HEK293 (cell line): ENCODE measurements around the gene LGALS13.

Source experiments
- CTCF ChIA-PET: fragments of 350-600 bp; formaldehyde crosslinking; extraction: SDS; loops from one replicate; lab custom pipeline; 2021; ENCODE audit warnings: antibody characterized with exemption; lab: Yijun Ruan, JAX
- POLR2A ChIA-PET: fragments of 300-600 bp; formaldehyde crosslinking; extraction: SDS; loops from one replicate; lab custom pipeline; 2020; ENCODE audit warnings: antibody characterized with exemption, inconsistent platforms; lab: Yijun Ruan, JAX
- H3K27ac ChIP-seq: fragments of 200-500 bp; sonication (Bioruptor generic); 2 replicates; pipeline ENCODE4 v1.5.1; 2014; ENCODE audit warnings: low read depth, low read length, control low read depth, inconsistent platforms; ENCODE audit errors: extremely low read depth
- H3K36me3 ChIP-seq, 2 experiments: fragments of 200-500 bp in 1 of 2; sonication (Bioruptor generic) in 1 of 2; 1 replicate in 1 of 2; 2 replicates in 1 of 2; pipeline ENCODE4 v1.5.1; 2014 to 2017; ENCODE audit warnings: inconsistent platforms in 2 of 2, low read length in 2 of 2; ENCODE audit not compliant: control insufficient read depth in 2 of 2, insufficient read depth in 1 of 2
- H3K4me1 ChIP-seq: fragments of 200-500 bp; sonication (Bioruptor generic); 2 replicates; pipeline ENCODE4 v1.5.1; 2014; ENCODE audit warnings: mild to moderate bottlenecking, low read length, inconsistent platforms; ENCODE audit not compliant: control insufficient read depth, insufficient read depth
- H3K4me3 ChIP-seq: 2 replicates; pipeline ENCODE4 v1.5.1; 2011; ENCODE audit warnings: low read depth, mild to moderate bottlenecking, control low read depth, low read length, moderate library complexity
- H3K9me3 ChIP-seq: fragments of 200-500 bp; sonication (Bioruptor generic); 2 replicates; pipeline ENCODE4 v1.5.1; 2014; ENCODE audit warnings: low read depth, low read length, inconsistent platforms; ENCODE audit not compliant: control insufficient read depth, insufficient read depth
- GFI1B ChIP-seq: fragments of 450-650 bp; formaldehyde crosslinking; IDR thresholded peaks from 2 replicates; pipeline ENCODE4 v1.5.1; 2016; ENCODE audit warnings: missing biosample characterization, missing genetic modification characterization
- KLF7 ChIP-seq: fragments of 450-650 bp; formaldehyde crosslinking; IDR thresholded peaks from 2 replicates; pipeline ENCODE4 v1.5.1; 2016; ENCODE audit warnings: missing biosample characterization, missing genetic modification characterization, borderline replicate concordance
- MYNN ChIP-seq: fragments of 450-650 bp; formaldehyde crosslinking; IDR thresholded peaks from 2 replicates; pipeline ENCODE4 v1.5.1; 2016; ENCODE audit warnings: missing biosample characterization, missing genetic modification characterization, borderline replicate concordance
- PRDM1 ChIP-seq: fragments of 450-650 bp; formaldehyde crosslinking; IDR thresholded peaks from 2 replicates; pipeline ENCODE4; 2016; ENCODE audit warnings: missing biosample characterization, missing genetic modification characterization
- RBAK ChIP-seq: fragments of 450-650 bp; formaldehyde crosslinking; IDR thresholded peaks from 2 replicates; pipeline ENCODE4 v1.5.1; 2016; ENCODE audit warnings: missing biosample characterization, missing genetic modification characterization
- REPIN1 ChIP-seq: fragments of 450-650 bp; formaldehyde crosslinking; IDR thresholded peaks from 2 replicates; pipeline ENCODE4 v1.5.1; 2017; ENCODE audit warnings: missing biosample characterization, missing genetic modification characterization, low read depth
- SALL2 ChIP-seq: fragments of 450-650 bp; formaldehyde crosslinking; IDR thresholded peaks from 2 replicates; pipeline ENCODE4 v1.5.0; 2017; ENCODE audit warnings: missing biosample characterization, mild to moderate bottlenecking, missing genetic modification characterization, borderline replicate concordance
- TCF7L2 ChIP-seq: IDR thresholded peaks from 2 replicates; pipeline ENCODE4 v1.6.1; 2011; ENCODE audit warnings: low read depth, mild to moderate bottlenecking, inconsistent platforms, low read length, moderate library complexity, borderline replicate concordance
- ZBTB17 ChIP-seq: fragments of 450-650 bp; formaldehyde crosslinking; IDR thresholded peaks from 2 replicates; pipeline ENCODE4 v1.5.1; 2016; ENCODE audit warnings: missing biosample characterization, missing genetic modification characterization
- ZFHX2 ChIP-seq: fragments of 450-650 bp; formaldehyde crosslinking; conservative IDR thresholded peaks from 2 replicates; pipeline ENCODE4 v1.5.1; 2016; ENCODE audit warnings: missing biosample characterization, missing genetic modification characterization
- ZIC2 ChIP-seq: fragments of 450-650 bp; formaldehyde crosslinking; IDR thresholded peaks from 2 replicates; pipeline ENCODE4 v1.5.1; 2016; ENCODE audit warnings: missing biosample characterization, missing genetic modification characterization
- ZNF10 ChIP-seq: fragments of 450-650 bp; formaldehyde crosslinking; IDR thresholded peaks from 2 replicates; pipeline ENCODE4 v1.5.1; 2017; ENCODE audit warnings: missing biosample characterization, missing genetic modification characterization
- ZNF112 ChIP-seq: fragments of 450-650 bp; formaldehyde crosslinking; IDR thresholded peaks from 2 replicates; pipeline ENCODE4 v1.5.0; 2017; ENCODE audit warnings: missing biosample characterization, missing genetic modification characterization
- ZNF155 ChIP-seq: fragments of 450-650 bp; formaldehyde crosslinking; IDR thresholded peaks from 2 replicates; pipeline ENCODE4 v1.5.1; 2016; ENCODE audit warnings: missing biosample characterization, missing genetic modification characterization
- ZNF157 ChIP-seq: fragments of 450-650 bp; formaldehyde crosslinking; IDR thresholded peaks from 2 replicates; pipeline ENCODE4 v1.5.1; 2016; ENCODE audit warnings: missing biosample characterization, missing genetic modification characterization
- ZNF221 ChIP-seq: fragments of 450-650 bp; formaldehyde crosslinking; IDR thresholded peaks from 2 replicates; pipeline ENCODE4 v1.5.1; 2017; ENCODE audit warnings: missing biosample characterization, missing genetic modification characterization, borderline replicate concordance
- ZNF239 ChIP-seq: fragments of 450-650 bp; formaldehyde crosslinking; IDR thresholded peaks from 2 replicates; pipeline ENCODE4 v1.5.1; 2016; ENCODE audit warnings: missing biosample characterization, missing genetic modification characterization
- ZNF248 ChIP-seq: fragments of 450-650 bp; formaldehyde crosslinking; IDR thresholded peaks from 2 replicates; pipeline ENCODE4 v1.5.1; 2017; ENCODE audit warnings: missing biosample characterization, missing genetic modification characterization
- ZNF266 ChIP-seq: fragments of 450-650 bp; formaldehyde crosslinking; IDR thresholded peaks from 2 replicates; pipeline ENCODE4 v1.5.1; 2016; ENCODE audit warnings: missing biosample characterization, missing genetic modification characterization, low read depth
- ZNF292 ChIP-seq: fragments of 450-650 bp; formaldehyde crosslinking; IDR thresholded peaks from 2 replicates; pipeline ENCODE4 v1.5.1; 2016; ENCODE audit warnings: low read depth, missing biosample characterization, missing genetic modification characterization, borderline replicate concordance
- ZNF350 ChIP-seq: fragments of 450-650 bp; formaldehyde crosslinking; IDR thresholded peaks from 2 replicates; pipeline ENCODE4 v1.5.0; 2017; ENCODE audit warnings: missing biosample characterization, mild to moderate bottlenecking, missing genetic modification characterization
- ZNF433 ChIP-seq: fragments of 450-650 bp; formaldehyde crosslinking; IDR thresholded peaks from 2 replicates; pipeline ENCODE4 v1.5.1; 2016; ENCODE audit warnings: missing biosample characterization, missing genetic modification characterization, low read depth
- ZNF501 ChIP-seq: fragments of 450-650 bp; formaldehyde crosslinking; IDR thresholded peaks from 2 replicates; pipeline ENCODE4 v1.5.1; 2016; ENCODE audit warnings: missing biosample characterization, missing genetic modification characterization
- ZNF529 ChIP-seq: fragments of 450-650 bp; formaldehyde crosslinking; IDR thresholded peaks from 2 replicates; pipeline ENCODE4 v1.5.1; 2017; ENCODE audit warnings: missing genetic modification characterization, missing biosample characterization; ENCODE audit not compliant: insufficient replicate concordance
- ZNF530 ChIP-seq: fragments of 450-650 bp; formaldehyde crosslinking; IDR thresholded peaks from 2 replicates; pipeline ENCODE4 v1.5.1; 2016; ENCODE audit warnings: low read depth, missing biosample characterization, missing genetic modification characterization
- ZNF558 ChIP-seq: fragments of 450-650 bp; formaldehyde crosslinking; IDR thresholded peaks from 2 replicates; pipeline ENCODE4 v1.5.1; 2016; ENCODE audit warnings: missing biosample characterization, missing genetic modification characterization
- ZNF623 ChIP-seq: fragments of 450-650 bp; formaldehyde crosslinking; IDR thresholded peaks from 2 replicates; pipeline ENCODE4 v1.5.1; 2016; ENCODE audit warnings: missing biosample characterization, missing genetic modification characterization
- ZNF654 ChIP-seq: fragments of 450-650 bp; formaldehyde crosslinking; IDR thresholded peaks from 2 replicates; pipeline ENCODE4 v1.5.1; 2016; ENCODE audit warnings: low read depth, missing biosample characterization, missing genetic modification characterization
- ZNF776 ChIP-seq: fragments of 450-650 bp; formaldehyde crosslinking; IDR thresholded peaks from 2 replicates; pipeline ENCODE4 v1.5.0; 2017; ENCODE audit warnings: missing biosample characterization, missing genetic modification characterization, borderline replicate concordance
- TF ChIP-seq, protein P1 (sequence below): fragments of 450-650 bp; formaldehyde crosslinking; IDR thresholded peaks from 2 replicates; pipeline ENCODE4 v1.5.1; 2016; ENCODE audit warnings: missing biosample characterization, missing genetic modification characterization, low read depth
- TF ChIP-seq, protein P2 (sequence below): fragments of 450-650 bp; formaldehyde crosslinking; IDR thresholded peaks from 2 replicates; pipeline ENCODE4 v1.5.1; 2017; ENCODE audit warnings: missing biosample characterization, missing genetic modification characterization
- TF ChIP-seq, protein P3 (sequence below): fragments of 450-650 bp; formaldehyde crosslinking; optimal IDR thresholded peaks from 2 replicates; pipeline ENCODE3; 2016; ENCODE audit warnings: missing biosample characterization, mild to moderate bottlenecking, missing genetic modification characterization
- TF ChIP-seq, protein P4 (sequence below): fragments of 450-650 bp; formaldehyde crosslinking; IDR thresholded peaks from 2 replicates; pipeline ENCODE4 v1.5.1; 2016; ENCODE audit warnings: missing biosample characterization, missing genetic modification characterization

Gene LGALS13

DNA sequence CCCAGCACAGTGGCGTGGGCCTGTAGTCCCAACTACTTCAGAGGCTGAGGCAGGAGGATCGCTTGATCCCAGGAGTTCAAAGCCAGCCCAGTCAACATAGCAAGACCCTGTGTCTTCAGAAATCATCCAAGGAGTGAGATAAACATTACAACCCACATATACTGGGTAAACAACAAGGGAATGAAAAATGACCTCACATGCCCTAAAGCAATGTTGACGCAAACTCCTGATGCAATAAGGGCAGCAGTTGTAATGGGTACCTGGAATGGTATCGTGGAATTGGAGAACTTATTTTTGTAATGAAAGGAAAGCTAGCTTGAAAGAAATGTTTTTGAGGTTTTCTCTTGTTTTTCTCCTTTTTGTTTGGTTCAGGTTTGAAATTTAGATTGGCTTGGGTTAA lies 28.9 kb downstream of the LGALS13 start:
- CTCF ChIA-PET: interaction anchor here (1.2 kb wide), 1 partner anchor 137 kb away, joined by 3 read pairs; no protein-coding TSS in a partner anchor
- Histone ChIP-seq H3K4me3 (no peak overlapping the region), H3K4me1 (0 out of 2 replicates have a peak, but pooled peaks cover 2% of the 10 kb centered on the region), H3K9me3 (peaks cover 5% of the 10 kb centered on the region; the same call in 1 of the 2 replicates), H3K36me3 (no peaks in the 10 kb centered on the region), H3K27ac (no peak overlapping the region)
- POLR2A ChIA-PET: no interaction called here
- TF ChIP-seq ZBTB17: peak; percentile 65
- no peak for TF ChIP-seq KLF7
- TF ChIP-seq ZNF530 (tag by site-specific recombination): no peak
- peak; percentile 44; the same call in 1 of the 2 replicates for TF ChIP-seq RBAK (tag by site-specific recombination)
- no peak for TF ChIP-seq ZNF433 (tag by site-specific recombination)
- TF ChIP-seq ZNF248 (tag by site-specific recombination): no peak
- TF ChIP-seq ZNF350 (tag by site-specific recombination): no peak
- TF ChIP-seq ZIC2 (tag by site-specific recombination): no peak
- TF ChIP-seq ZNF558 (tag by site-specific recombination): peak; percentile 92
- TF ChIP-seq, protein P1, sequence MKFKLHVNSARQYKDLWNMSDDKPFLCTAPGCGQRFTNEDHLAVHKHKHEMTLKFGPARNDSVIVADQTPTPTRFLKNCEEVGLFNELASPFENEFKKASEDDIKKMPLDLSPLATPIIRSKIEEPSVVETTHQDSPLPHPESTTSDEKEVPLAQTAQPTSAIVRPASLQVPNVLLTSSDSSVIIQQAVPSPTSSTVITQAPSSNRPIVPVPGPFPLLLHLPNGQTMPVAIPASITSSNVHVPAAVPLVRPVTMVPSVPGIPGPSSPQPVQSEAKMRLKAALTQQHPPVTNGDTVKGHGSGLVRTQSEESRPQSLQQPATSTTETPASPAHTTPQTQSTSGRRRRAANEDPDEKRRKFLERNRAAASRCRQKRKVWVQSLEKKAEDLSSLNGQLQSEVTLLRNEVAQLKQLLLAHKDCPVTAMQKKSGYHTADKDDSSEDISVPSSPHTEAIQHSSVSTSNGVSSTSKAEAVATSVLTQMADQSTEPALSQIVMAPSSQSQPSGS (tag by site-specific recombination): peak; percentile 81
- no peak for TF ChIP-seq ZNF529 (tag by site-specific recombination)
- no peak for TF ChIP-seq MYNN (tag by site-specific recombination)
- no peak for TF ChIP-seq ZNF155 (tag by site-specific recombination)
- TF ChIP-seq ZNF623 (tag by site-specific recombination): peak; percentile 32; the same call in 1 of the 2 replicates
- peak; percentile 83 for TF ChIP-seq ZFHX2 (tag by site-specific recombination)
- no peak for TF ChIP-seq ZNF239 (tag by site-specific recombination)
- no peak for TF ChIP-seq ZNF654 (tag by site-specific recombination)
- TF ChIP-seq PRDM1 (tag by site-specific recombination): no peak
- no peak for TF ChIP-seq ZNF266 (tag by site-specific recombination)
- TF ChIP-seq, protein P2, sequence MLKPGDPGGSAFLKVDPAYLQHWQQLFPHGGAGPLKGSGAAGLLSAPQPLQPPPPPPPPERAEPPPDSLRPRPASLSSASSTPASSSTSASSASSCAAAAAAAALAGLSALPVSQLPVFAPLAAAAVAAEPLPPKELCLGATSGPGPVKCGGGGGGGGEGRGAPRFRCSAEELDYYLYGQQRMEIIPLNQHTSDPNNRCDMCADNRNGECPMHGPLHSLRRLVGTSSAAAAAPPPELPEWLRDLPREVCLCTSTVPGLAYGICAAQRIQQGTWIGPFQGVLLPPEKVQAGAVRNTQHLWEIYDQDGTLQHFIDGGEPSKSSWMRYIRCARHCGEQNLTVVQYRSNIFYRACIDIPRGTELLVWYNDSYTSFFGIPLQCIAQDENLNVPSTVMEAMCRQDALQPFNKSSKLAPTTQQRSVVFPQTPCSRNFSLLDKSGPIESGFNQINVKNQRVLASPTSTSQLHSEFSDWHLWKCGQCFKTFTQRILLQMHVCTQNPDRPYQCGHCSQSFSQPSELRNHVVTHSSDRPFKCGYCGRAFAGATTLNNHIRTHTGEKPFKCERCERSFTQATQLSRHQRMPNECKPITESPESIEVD (tag by site-specific recombination): no peak
- TF ChIP-seq SALL2: no peak
- peak; percentile 38; the same call in 1 of the 2 replicates for TF ChIP-seq ZNF157 (tag by site-specific recombination)
- no peak for TF ChIP-seq ZNF10
- TF ChIP-seq, protein P3, sequence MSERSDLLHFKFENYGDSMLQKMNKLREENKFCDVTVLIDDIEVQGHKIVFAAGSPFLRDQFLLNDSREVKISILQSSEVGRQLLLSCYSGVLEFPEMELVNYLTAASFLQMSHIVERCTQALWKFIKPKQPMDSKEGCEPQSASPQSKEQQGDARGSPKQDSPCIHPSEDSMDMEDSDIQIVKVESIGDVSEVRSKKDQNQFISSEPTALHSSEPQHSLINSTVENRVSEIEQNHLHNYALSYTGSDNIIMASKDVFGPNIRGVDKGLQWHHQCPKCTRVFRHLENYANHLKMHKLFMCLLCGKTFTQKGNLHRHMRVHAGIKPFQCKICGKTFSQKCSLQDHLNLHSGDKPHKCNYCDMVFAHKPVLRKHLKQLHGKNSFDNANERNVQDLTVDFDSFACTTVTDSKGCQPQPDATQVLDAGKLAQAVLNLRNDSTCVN: no peak
- TF ChIP-seq GFI1B (tag by site-specific recombination): no peak
- no peak for TF ChIP-seq ZNF292
- no peak for TF ChIP-seq ZNF776 (tag by site-specific recombination)
- no peak for TF ChIP-seq TCF7L2
- TF ChIP-seq, protein P4, sequence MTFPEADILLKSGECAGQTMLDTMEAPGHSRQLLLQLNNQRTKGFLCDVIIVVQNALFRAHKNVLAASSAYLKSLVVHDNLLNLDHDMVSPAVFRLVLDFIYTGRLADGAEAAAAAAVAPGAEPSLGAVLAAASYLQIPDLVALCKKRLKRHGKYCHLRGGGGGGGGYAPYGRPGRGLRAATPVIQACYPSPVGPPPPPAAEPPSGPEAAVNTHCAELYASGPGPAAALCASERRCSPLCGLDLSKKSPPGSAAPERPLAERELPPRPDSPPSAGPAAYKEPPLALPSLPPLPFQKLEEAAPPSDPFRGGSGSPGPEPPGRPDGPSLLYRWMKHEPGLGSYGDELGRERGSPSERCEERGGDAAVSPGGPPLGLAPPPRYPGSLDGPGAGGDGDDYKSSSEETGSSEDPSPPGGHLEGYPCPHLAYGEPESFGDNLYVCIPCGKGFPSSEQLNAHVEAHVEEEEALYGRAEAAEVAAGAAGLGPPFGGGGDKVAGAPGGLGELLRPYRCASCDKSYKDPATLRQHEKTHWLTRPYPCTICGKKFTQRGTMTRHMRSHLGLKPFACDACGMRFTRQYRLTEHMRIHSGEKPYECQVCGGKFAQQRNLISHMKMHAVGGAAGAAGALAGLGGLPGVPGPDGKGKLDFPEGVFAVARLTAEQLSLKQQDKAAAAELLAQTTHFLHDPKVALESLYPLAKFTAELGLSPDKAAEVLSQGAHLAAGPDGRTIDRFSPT: no peak
- no peak for TF ChIP-seq REPIN1 (tag by site-specific recombination)
- TF ChIP-seq ZNF112 (tag by site-specific recombination): no peak; the same call in 1 of the 2 replicates
- no peak for TF ChIP-seq ZNF501 (tag by site-specific recombination)
- no peak for TF ChIP-seq ZNF221 (tag by site-specific recombination)
